Omental fat pad (tissue), 4 donors: Measurements from ENCODE around the gene COL26A1. TPM values are rescaled to one million over a fixed set of nuclear protein-coding genes. Genes with fewer than 3 reads are reported as not detected.

Experiments
- ATAC-seq: fragments of 150-250 bp; one replicate; pipeline ENCODE4 v1.9.1; 2016; ENCODE audit warnings: mild to moderate bottlenecking, moderate library complexity; ENCODE audit not compliant: low FRiP score
- DNase-seq: peaks from one replicate; pipeline ENCODE4 v3.0.0-alpha.2; 2019; ENCODE audit warnings: low spot score
- CTCF ChIP-seq, 3 donors: fragments of 450-650 bp; IDR thresholded peaks; one replicate each; pipeline ENCODE4 v1.5.1; 2016 to 2017; ENCODE audit warnings: antibody characterized with exemption in 3 of 3, mild to moderate bottlenecking in 3 of 3, moderate library complexity in 2 of 3
- total RNA-seq, 4 donors: library from RNA; depleted of rRNA; stranded (reverse); fragments of >200 nt; gene quantifications; one replicate each; pipeline ENCODE4 v1.1.0, GENCODE V29; 2016

Gene COL26A1
- total RNA-seq, 4 donors from 2014 or later, result 0.37 TPM; not detected in 3

GRCh38 chr7:101546308-101546936, 183.7 kb downstream of the COL26A1 start:
- no peak for DNase-seq
- no peak for ATAC-seq
- no peak for TF ChIP-seq CTCF (IDR thresholded peaks at IDR 0.05)

GRCh38 chr7:101547022-101547915, 184.6 kb downstream of the COL26A1 start:
- no peak for DNase-seq
- TF ChIP-seq CTCF (IDR thresholded peaks at IDR 0.05), result no peak
- ATAC-seq, result no peak

- ATAC-seq (no peak), DNase-seq (no peak)
- TF ChIP-seq CTCF (IDR thresholded peaks at IDR 0.05), result no peak
Observed at GRCh38 chr7:101547916-101548661, 185.4 kb downstream of the COL26A1 start.

GRCh38 chr7:101549734-101550133, 187.1 kb downstream of the COL26A1 start:
- TF ChIP-seq CTCF (IDR thresholded peaks at IDR 0.05), result no peak
- ATAC-seq (no peak), DNase-seq (no peak)

GRCh38 chr7:101550641-101551541, 188.2 kb downstream of the COL26A1 start:
- no peak for ATAC-seq
- no peak for TF ChIP-seq CTCF (IDR thresholded peaks at IDR 0.05)
- DNase-seq, result no peak

- DNase-seq (no peak), ATAC-seq (no peak)
- no peak for TF ChIP-seq CTCF (IDR thresholded peaks at IDR 0.05)
Observed at GRCh38 chr7:101553018-101553770, 190.5 kb downstream of the COL26A1 start.
